GM19193 (cell line): ENCODE data around the gene TEKTIP1.

Source experiments
- POLR2A ChIP-seq: IDR thresholded peaks from 4 replicates; pipeline ENCODE4 v1.6.1; 2011; ENCODE audit not compliant: insufficient read depth, insufficient read length; ENCODE audit errors: extremely low read depth

The TEKTIP1 gene

GRCh38 chr19:3516675-3517207 lies 22.2 kb upstream of the TEKTIP1 start:
- TF ChIP-seq POLR2A: no peak

GRCh38 chr19:3517638-3518037 lies 21.3 kb upstream of the TEKTIP1 start:
- TF ChIP-seq POLR2A: no peak

GRCh38 chr19:3518255-3518654 lies 20.7 kb upstream of the TEKTIP1 start:
- no peak for TF ChIP-seq POLR2A

GRCh38 chr19:3518659-3519058 lies 20.3 kb upstream of the TEKTIP1 start:
- TF ChIP-seq POLR2A: no peak

- no peak for TF ChIP-seq POLR2A
Observed at GRCh38 chr19:3519126-3519525, 19.8 kb upstream of the TEKTIP1 start.

GRCh38 chr19:3520166-3521103 lies 18.5 kb upstream of the TEKTIP1 start:
- TF ChIP-seq POLR2A: no peak

GRCh38 chr19:3521104-3521445 lies 17.9 kb upstream of the TEKTIP1 start:
- no peak for TF ChIP-seq POLR2A

GRCh38 chr19:3522421-3523360 lies 16.3 kb upstream of the TEKTIP1 start:
- TF ChIP-seq POLR2A: no peak

GRCh38 chr19:3523361-3524077 lies 15.5 kb upstream of the TEKTIP1 start:
- TF ChIP-seq POLR2A: no peak

- no peak for TF ChIP-seq POLR2A
Observed at GRCh38 chr19:3524078-3524842, 14.7 kb upstream of the TEKTIP1 start.

- TF ChIP-seq POLR2A: no peak
Observed at GRCh38 chr19:3524904-3525451, 14.0 kb upstream of the TEKTIP1 start.

- TF ChIP-seq POLR2A: no peak
Observed at GRCh38 chr19:3526507-3527237, 12.3 kb upstream of the TEKTIP1 start.
